HL-60/S4 treated with phorbol 12-myristate 13-acetate at 8.2 ng/mL for 4 days and 3 days (cell line): ENCODE results near the gene RIMS1.
"Not testable (repeated sequence)": the region's sequence is repeated elsewhere in the genome, so short reads cannot be mapped to it uniquely, and the experiment has no call there.

Source experiments
- in situ Hi-C: fragments of 300-500 bp; cut with MboI; formaldehyde crosslinking; loops from 2 replicates; pipeline ENCODE4 v1.15.0; 2022; ENCODE audit warnings: low sequenced_read_pairs

The RIMS1 gene

DNA sequence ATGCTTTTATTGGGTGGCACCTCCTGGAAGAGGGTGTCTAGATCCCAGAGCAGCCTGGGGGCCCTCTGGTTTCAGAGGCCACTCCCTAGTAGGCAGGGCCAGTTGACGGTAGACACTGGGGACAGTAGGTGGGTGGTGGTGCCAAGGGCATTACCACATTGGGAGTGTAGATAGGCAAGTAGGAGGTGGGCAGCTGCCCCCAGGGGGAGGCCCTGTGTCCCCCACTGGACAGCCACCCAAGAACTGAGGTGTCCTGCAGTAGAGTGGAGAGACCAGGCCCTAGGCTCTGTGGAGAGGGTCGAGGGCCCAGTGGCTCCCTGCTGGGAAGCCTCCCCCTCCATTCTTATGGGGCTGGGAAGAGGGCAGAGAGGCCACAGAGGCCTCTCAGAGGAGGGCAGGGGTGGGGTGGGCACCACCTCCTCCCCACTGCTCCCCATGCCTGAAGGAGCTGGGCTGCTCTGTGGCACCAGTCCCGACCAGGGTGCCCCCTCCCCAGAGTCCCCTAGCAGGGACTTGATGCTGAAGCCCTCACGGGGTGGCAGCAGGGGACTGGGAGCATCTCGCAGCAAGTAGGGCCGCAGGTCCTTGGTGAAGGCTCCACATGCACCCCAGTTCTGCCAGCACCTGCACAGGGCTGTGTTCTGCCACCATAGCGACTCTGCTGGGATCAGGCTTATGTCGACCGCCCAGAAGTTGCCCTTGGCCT is 430.5 kb downstream of the RIMS1 start:
- in situ Hi-C loops, result no loop called here

- in situ Hi-C loops, result no loop called here
These were observed 435.4 kb downstream of the RIMS1 start for GRCh38 chr6:72321788-72322187.

- in situ Hi-C loops, result no loop called here
These were observed 436.4 kb downstream of the RIMS1 start for GRCh38 chr6:72322771-72323170.

DNA sequence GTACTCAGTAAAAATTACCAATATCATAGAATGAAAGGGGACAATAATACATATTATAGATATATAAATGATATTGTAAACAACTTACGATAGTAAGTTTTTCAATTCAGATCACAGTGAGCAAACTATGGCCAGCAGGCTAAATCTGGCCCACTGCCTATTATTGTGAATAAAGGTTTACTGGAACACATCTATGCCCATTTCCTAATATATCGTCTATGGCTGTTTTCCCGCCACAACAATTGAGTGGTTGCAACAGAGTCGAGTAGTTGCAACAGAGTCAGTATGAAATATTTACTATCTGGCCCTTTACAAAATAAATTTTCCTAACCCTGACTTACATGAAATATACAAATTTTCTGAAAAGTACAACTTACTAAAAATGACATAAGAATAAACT is 438.2 kb downstream of the RIMS1 start:
- in situ Hi-C loops, result no loop called here

- in situ Hi-C loops, result no loop called here
These were observed 442.4 kb downstream of the RIMS1 start for GRCh38 chr6:72328775-72329174.

DNA sequence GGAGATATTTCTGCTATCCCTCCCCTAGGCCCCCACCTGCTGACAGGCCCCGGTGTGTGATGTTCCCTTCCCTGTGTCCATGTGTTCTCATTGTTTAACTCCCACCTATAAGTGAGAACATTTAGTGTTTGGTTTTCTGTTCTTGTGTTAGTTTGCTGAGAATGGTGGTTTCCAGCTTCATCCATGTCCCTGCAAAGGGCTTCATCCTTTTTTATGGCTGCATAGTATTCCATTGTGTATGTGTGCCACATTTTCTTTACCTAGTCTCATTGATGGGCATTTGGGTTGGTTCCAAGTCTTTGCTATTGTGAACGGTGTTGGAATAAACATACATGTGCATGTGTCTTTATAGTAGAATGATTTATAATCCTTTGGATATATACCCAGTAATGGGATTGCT is 448.9 kb downstream of the RIMS1 start:
- in situ Hi-C loops, result not testable (repeated sequence)

DNA sequence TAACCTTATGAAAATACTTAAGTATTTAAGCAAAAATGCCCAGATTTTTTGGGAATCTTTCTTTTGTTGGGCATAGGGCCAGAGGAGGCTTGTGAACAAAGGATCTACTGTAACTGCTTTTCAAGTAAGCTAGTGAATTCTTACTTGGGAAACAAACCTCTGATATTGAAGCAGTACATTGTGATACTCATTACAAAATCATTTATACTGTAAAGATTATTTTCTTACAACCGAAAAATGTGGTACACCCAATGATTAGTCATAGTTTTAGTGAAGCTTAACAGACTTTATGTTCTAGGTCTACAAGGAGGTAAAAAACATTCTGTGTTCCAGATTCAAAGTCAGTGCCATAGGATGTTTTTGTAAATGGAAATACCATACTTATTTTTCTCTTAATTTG is 462.6 kb downstream of the RIMS1 start:
- in situ Hi-C loops, result no loop called here

- in situ Hi-C loops, result no loop called here
These were observed 464.0 kb downstream of the RIMS1 start for GRCh38 chr6:72350296-72350881.

DNA sequence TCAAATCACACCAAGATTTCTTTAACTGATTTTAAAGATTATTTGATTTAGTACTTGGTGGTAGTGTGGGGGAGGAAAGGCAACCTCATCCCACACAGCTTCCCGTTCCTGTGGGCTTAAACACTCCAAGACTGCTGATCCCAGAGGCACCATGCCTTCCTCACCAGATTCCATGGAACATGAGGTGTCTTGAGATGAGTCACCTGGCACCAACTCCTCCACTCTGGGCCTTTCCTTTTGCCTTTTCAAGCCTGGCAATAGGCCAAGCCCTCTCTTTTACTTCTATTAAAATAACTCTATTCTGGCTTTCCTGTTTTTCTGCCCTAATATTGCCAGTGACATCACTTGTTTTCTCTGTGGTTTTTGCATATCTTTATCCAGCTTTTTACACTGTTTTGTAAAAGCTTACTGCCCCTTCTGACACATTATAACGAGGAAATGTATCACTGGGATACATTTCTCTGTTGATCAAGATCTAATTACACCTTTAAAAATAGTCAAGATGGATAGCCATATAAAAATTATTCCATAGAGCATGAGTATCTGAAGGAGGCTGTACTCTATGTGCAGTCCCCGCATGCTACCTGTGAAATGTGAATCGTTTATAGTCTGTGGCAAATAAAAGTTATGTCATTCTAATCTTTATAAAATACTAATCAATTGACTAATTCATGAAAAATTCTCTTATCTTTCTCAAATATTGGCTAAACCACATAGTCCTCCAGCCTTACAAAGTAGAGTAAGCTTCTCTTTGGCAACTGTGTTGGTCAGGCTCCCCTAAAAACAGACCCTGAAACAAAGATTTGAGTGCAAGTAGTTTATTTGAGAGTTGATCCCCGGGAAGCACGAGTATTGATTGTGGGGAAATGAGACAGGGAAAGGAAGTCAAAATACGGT is 477.7 kb downstream of the RIMS1 start:
- in situ Hi-C loops, result no loop called here

- in situ Hi-C loops, result no loop called here
These were observed 479.4 kb downstream of the RIMS1 start for GRCh38 chr6:72365773-72366172.

GRCh38 chr6:72367439-72367838 is 481.1 kb downstream of the RIMS1 start:
- in situ Hi-C loops, result no loop called here

DNA sequence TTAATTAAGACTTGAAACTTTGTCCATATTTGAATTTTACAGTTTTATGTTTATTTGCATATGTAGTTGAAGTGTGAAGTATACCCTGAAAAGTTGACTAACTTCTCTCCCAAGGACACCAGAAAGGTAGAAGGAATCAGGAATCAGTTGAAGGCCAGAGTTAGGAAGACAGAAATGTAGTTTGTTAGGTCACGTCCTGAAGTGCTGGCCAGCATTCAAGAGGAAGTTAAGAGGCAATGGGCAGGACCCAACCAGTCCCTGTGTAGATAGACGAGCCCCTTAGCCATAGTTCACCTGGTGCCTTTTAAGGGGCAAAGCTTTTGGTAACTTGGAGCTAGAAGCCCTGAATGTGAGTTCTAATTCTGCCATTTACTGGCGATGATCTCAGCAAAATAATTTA is 485.1 kb downstream of the RIMS1 start:
- in situ Hi-C loops, result no loop called here

GRCh38 chr6:72374172-72374571 is 487.8 kb downstream of the RIMS1 start:
- in situ Hi-C loops, result no loop called here

- in situ Hi-C loops, result no loop called here
These were observed 488.5 kb downstream of the RIMS1 start for GRCh38 chr6:72374857-72375256.

DNA sequence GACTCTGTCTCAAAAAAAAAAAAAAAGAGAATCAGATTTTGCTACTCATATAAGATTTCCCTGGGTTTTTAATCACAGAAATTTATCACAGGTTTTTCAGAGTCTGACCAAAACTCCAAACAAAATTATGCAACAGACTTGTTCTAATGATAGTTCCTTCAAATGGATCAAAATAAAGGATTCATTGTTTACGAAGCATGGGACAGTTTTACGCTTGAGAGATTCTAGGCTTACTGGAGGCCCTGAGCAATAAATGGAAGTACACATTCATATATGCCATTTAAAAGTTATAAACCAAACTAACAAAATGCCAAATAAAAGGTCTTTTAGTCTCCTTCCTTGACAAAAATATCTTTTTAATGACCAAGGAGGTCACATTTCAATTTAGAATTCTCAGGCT is 490.4 kb downstream of the RIMS1 start:
- in situ Hi-C loops, result no loop called here

DNA sequence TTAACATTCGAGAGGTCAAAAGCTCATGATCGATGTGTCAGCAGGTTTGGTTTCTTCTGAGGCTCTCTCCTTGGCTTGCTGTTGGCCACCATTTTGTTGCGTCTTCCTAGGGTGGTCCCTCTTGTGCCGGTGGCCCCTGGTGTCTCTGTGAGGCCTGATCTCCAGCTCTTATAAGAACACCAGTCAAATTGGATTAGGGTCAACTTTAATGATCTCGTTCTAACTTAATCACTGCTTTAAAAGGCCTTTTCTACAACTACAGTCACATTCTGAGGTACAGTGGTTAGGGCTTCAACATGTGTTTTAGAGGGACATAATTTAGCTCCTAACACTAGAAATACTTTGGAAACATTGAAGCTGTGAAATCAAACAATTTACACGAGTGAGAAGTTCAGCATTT is 494.7 kb downstream of the RIMS1 start:
- in situ Hi-C loops, result no loop called here

GRCh38 chr6:72382602-72383529 is 496.5 kb downstream of the RIMS1 start:
- in situ Hi-C loops, result no loop called here

DNA sequence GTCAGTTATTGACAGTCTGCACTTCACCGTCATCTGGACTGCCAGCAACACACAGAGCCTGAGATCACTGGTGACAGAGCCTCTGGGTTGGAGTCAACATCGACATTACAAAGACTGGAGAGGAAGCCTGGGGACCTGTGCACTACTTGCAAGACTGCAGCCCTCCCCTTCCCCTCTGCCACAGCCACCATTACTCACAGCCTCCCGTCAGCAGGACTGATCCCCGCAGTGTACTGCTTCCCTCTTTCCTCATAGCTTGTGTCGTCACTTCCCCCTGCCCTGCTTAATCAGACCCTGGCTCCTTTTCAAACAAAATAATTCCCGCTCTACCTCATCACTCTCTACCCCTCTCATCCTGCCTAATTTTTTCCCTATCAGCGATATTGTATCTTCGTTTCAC is 500.0 kb downstream of the RIMS1 start:
- in situ Hi-C loops, result no loop called here

DNA sequence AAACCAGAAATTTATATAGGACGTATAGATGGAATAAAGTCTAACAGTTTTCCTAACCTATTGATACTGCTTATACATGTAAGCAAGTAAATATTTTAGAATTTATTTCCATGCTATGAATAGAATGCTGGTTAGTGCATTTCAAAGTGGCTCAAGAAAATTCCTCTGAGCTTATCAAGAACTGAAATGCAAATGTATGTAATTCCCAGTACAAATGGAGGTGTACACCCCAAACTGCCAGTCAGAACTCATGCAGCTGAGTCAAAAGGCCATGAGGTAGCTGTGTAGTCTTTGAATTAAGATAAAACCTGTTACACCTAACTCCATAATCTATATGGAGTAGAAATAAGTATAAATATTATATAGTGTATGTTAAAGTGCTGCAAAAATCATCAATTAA is 503.3 kb downstream of the RIMS1 start:
- in situ Hi-C loops, result no loop called here

- in situ Hi-C loops, result no loop called here
These were observed 504.2 kb downstream of the RIMS1 start for GRCh38 chr6:72390548-72390947.

- in situ Hi-C loops, result loop anchor here (25.0 kb wide), 1 partner anchor 785 kb away; no protein-coding TSS in a partner anchor
These were observed 515.5 kb downstream of the RIMS1 start for GRCh38 chr6:72401865-72402264.
